Natural killer cell (primary cell): ENCODE data around the gene SUMF1. TPM values are rescaled to one million over a fixed set of nuclear protein-coding genes. Genes with fewer than 3 reads are reported as not detected.

ENCODE experiments used
- ATAC-seq, 3 donors: fragments of 150-1000 bp in 2 of 3; fragments of 200-7000 bp in 1 of 3; cut with Tn5 transposase; 1 replicate in 1 of 3; 2 replicates in 2 of 3; pipeline ENCODE4 v1.10.0; 2021; ENCODE audit warnings: mild to moderate bottlenecking in 2 of 3, moderate library complexity in 2 of 3
- DNase-seq, 2 donors: peaks; one replicate each; pipeline versions ENCODE4 v3.0.0 to v3.0.0-alpha.2; 2013 to 2021; ENCODE audit warnings: mixed read lengths in 1 of 2
- H3K27ac ChIP-seq: one replicate; pipeline ENCODE4 v1.5.1; 2013; ENCODE audit warnings: mild to moderate bottlenecking, low read length
- H3K27me3 ChIP-seq: one replicate; pipeline ENCODE4 v1.6.1; 2013; ENCODE audit warnings: low read length; ENCODE audit not compliant: control insufficient read depth, insufficient read depth
- H3K36me3 ChIP-seq: one replicate; pipeline ENCODE4 v1.6.1; 2013; ENCODE audit warnings: low read length; ENCODE audit not compliant: control insufficient read depth, insufficient read depth
- H3K4me1 ChIP-seq: one replicate; pipeline ENCODE4 v1.6.1; 2013; ENCODE audit warnings: low read length; ENCODE audit not compliant: control insufficient read depth, insufficient read depth
- H3K4me3 ChIP-seq: one replicate; pipeline ENCODE4 v1.5.1; 2013; ENCODE audit warnings: low read length
- H3K9me3 ChIP-seq: one replicate; pipeline ENCODE4 v1.6.1; 2013; ENCODE audit warnings: low read length; ENCODE audit not compliant: control insufficient read depth, insufficient read depth
- H3K27ac Mint-ChIP-seq, 2 donors: one replicate each; pipeline ENCODE4 v1.8.0; 2022; ENCODE audit warnings: mild to moderate bottlenecking in 2 of 2, mixed read lengths in 2 of 2, moderate library complexity in 1 of 2
- H3K27me3 Mint-ChIP-seq, 2 donors: one replicate each; pipeline ENCODE4 v1.8.0; 2022; ENCODE audit warnings: low read depth in 2 of 2, mixed read lengths in 2 of 2
- H3K36me3 Mint-ChIP-seq: one replicate; pipeline ENCODE4 v1.8.0; 2022; ENCODE audit warnings: mixed read lengths
- H3K4me1 Mint-ChIP-seq, 2 donors: one replicate each; pipeline ENCODE4 v1.8.0; 2022; ENCODE audit warnings: mixed read lengths in 2 of 2
- H3K4me3 Mint-ChIP-seq: one replicate; pipeline ENCODE4 v1.8.0; 2022; ENCODE audit warnings: mild to moderate bottlenecking, moderate library complexity, mixed read lengths
- H3K9me3 Mint-ChIP-seq, 2 donors: one replicate each; pipeline ENCODE4 v1.8.0; 2022; ENCODE audit warnings: mixed read lengths in 2 of 2
- CTCF ChIP-seq: fragments of 200-600 bp; IDR thresholded peaks from one replicate; pipeline ENCODE4 v1.8.0; 2022; ENCODE audit warnings: antibody characterized with exemption
- WGBS: methylation state at CpG from one replicate; pipeline ENCODE4 v1.1.7; 2013; ENCODE audit warnings: missing lambda C conversion rate; ENCODE audit not compliant: insufficient coverage; 5-methylcytosine and 5-hydroxymethylcytosine counted together
- intact Hi-C: fragments of 100-400 bp; cut with micrococcal nuclease; formaldehyde crosslinking; loops from one replicate; pipeline ENCODE4 v1.14.2; 2022
- total RNA-seq, 4 donors: library from RNA; stranded (reverse); fragments of 120-200 nt in 1 of 4; gene quantifications; one replicate each; pipeline versions ENCODE4 v1.2.3 to v1.2.4, GENCODE V29; 2013 to 2022

The SUMF1 gene
- total RNA-seq, 3 donors from 2014 or later (not counting 1 experiment from before 2014, with no cell fraction given), result 16.3 to 19.8 (median 19.3) TPM

GRCh38 chr3:4338751-4339150, 128.3 kb downstream of the SUMF1 start:
- intact Hi-C loops, result no loop called here
- H3K9me3 ChIP-seq, result no peaks in the 10 kb centered on the region
- Mint-ChIP-seq H3K27me3 (peaks cover 0 to 2% of the 10 kb centered on the region in 2 donors), H3K9me3 (no peaks in the 10 kb centered on the region), H3K4me3 (no peak overlapping the region), H3K4me1 (peaks cover 7% of the 10 kb centered on the region in 2 donors), H3K27ac (no peak overlapping the region), H3K36me3 (no peaks in the 10 kb centered on the region)
- ATAC-seq (no peak), DNase-seq (no peak)
- no peak overlapping the region for H3K4me3 ChIP-seq
- no peak overlapping the region for H3K27ac ChIP-seq
- H3K4me1 ChIP-seq, result no peaks in the 10 kb centered on the region
- no peaks in the 10 kb centered on the region for H3K36me3 ChIP-seq
- 97% methylated on average over 5 of the region's 5 CpGs for whole genome bisulfite sequencing
- no peaks in the 10 kb centered on the region for H3K27me3 ChIP-seq
- no peak for TF ChIP-seq CTCF

GRCh38 chr3:4336850-4337546, 130.1 kb downstream of the SUMF1 start:
- no peak overlapping the region for H3K27ac Mint-ChIP-seq
- WGBS, result 89% methylated on average over 3 of the region's 3 CpGs

GRCh38 chr3:4335840-4336562, 131.1 kb downstream of the SUMF1 start:
- Mint-ChIP-seq H3K27me3 (peaks cover 0 to 2% of the 10 kb centered on the region in 2 donors), H3K4me3 (no peak overlapping the region), H3K27ac (peak overlapping the region in 1 of 2 donors; percentile 6), H3K9me3 (no peaks in the 10 kb centered on the region), H3K36me3 (no peaks in the 10 kb centered on the region), H3K4me1 (peaks cover 7% of the 10 kb centered on the region in 2 donors)
- no peak for ATAC-seq
- WGBS, result 83% methylated on average over 5 of the region's 5 CpGs
- no peak for TF ChIP-seq CTCF
- Histone ChIP-seq H3K27me3 (no peaks in the 10 kb centered on the region), H3K36me3 (no peaks in the 10 kb centered on the region), H3K9me3 (no peaks in the 10 kb centered on the region), H3K4me1 (no peaks in the 10 kb centered on the region), H3K27ac (no peak overlapping the region), H3K4me3 (no peak overlapping the region)
- no peak for DNase-seq
- intact Hi-C loops, result no loop called here

More at GRCh38 chr3:4336850-4337546, 130.1 kb downstream of the SUMF1 start:
- peaks cover 7% of the 10 kb centered on the region in 2 donors for H3K4me1 Mint-ChIP-seq
- Histone ChIP-seq H3K4me1 (no peaks in the 10 kb centered on the region), H3K36me3 (no peaks in the 10 kb centered on the region), H3K27me3 (no peaks in the 10 kb centered on the region), H3K27ac (no peak overlapping the region), H3K9me3 (no peaks in the 10 kb centered on the region), H3K4me3 (no peak overlapping the region)
- no peak for DNase-seq
- no peak for ATAC-seq
- H3K36me3 Mint-ChIP-seq, result no peaks in the 10 kb centered on the region
- no peak for TF ChIP-seq CTCF
- H3K27me3 Mint-ChIP-seq, result peaks cover 0 to 2% of the 10 kb centered on the region in 2 donors
- H3K9me3 Mint-ChIP-seq, result no peaks in the 10 kb centered on the region
- intact Hi-C loops, result no loop called here
- H3K4me3 Mint-ChIP-seq, result no peak overlapping the region
